ENCODE measurements around the gene ENGASE. TPM values are rescaled to one million over a fixed set of nuclear protein-coding genes. Genes with fewer than 3 reads are reported as not detected.

ENGASE gene
- total RNA-seq, 1 donor from 2014 or later, result 47.0 TPM

- intact Hi-C loops (cut with micrococcal nuclease), result no loop called here
Observed at GRCh38 chr17:79133214-79133613, 58.6 kb downstream of the ENGASE start.

- intact Hi-C loops (cut with micrococcal nuclease), result no loop called here
Observed at GRCh38 chr17:79133985-79134384, 59.4 kb downstream of the ENGASE start.

- intact Hi-C loops (cut with micrococcal nuclease), result no loop called here
Observed at GRCh38 chr17:79135011-79135410, 60.4 kb downstream of the ENGASE start.

GRCh38 chr17:79135628-79136405, 61.2 kb downstream of the ENGASE start:
- intact Hi-C loops (cut with micrococcal nuclease), result no loop called here

Other genes with a start within 250 kb of the ENGASE start
- 104 and 106 TPM in 2 replicates for gene USP36, start 234.0 kb upstream of the ENGASE start, total RNA-seq
- not detected in 2 replicates for gene CEP295NL, start 171.6 kb upstream of the ENGASE start, total RNA-seq
- gene TIMP2, start 149.4 kb upstream of the ENGASE start, total RNA-seq, result 1.5 and 1.6 TPM in 2 replicates
- 140 and 147 TPM in 2 replicates for gene LGALS3BP, start 94.9 kb upstream of the ENGASE start, total RNA-seq
- 68.1 and 69.5 TPM in 2 replicates for gene CANT1, start 65.1 kb upstream of the ENGASE start, total RNA-seq
- gene C1QTNF1, start 50.7 kb upstream of the ENGASE start, total RNA-seq, result not detected in 2 replicates

Data from T-helper 2 cell treated with Interferon-gamma antibody and Interleukin-4, amounts not matched to agents 100 ng/mL and 5 ng/mL, for 36 hours (primary cell).